ENCODE results near the gene ARHGAP24.
"Not testable (repeated sequence)": the region's sequence is repeated elsewhere in the genome, so short reads cannot be mapped to it uniquely, and the experiment has no call there.

Gene ARHGAP24

DNA sequence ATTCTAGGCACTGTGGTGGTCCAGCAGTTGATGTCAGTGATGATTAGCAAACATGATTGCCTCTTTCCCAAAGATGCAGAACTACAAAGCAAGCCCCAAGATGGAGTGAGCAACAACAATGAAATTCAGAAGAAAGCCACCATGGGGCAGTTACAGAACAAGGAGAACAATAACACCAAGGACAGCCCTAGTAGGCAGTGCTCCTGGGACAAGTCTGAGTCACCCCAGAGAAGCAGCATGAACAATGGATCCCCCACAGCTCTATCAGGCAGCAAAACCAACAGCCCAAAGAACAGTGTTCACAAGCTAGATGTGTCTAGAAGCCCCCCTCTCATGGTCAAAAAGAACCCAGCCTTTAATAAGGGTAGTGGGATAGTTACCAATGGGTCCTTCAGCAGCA lies 519.6 kb downstream of the ARHGAP24 start:
- Histone ChIP-seq H3K9ac (ENCODE audit: low read length) (no peak overlapping the region), H3K4me3 (ENCODE audit: low read length) (no peak overlapping the region), H3K27ac (ENCODE audit: low read depth, low read length) (no peak overlapping the region), H3K36me3 (ENCODE audit: control insufficient read depth, insufficient read depth, low read length) (peaks cover 8% of the 10 kb centered on the region), H3K27me3 (ENCODE audit: control insufficient read depth, insufficient read depth, low read length) (no peaks in the 10 kb centered on the region), H3K4me1 (ENCODE audit: control insufficient read depth, insufficient read depth, low read length) (no peaks in the 10 kb centered on the region)

DNA sequence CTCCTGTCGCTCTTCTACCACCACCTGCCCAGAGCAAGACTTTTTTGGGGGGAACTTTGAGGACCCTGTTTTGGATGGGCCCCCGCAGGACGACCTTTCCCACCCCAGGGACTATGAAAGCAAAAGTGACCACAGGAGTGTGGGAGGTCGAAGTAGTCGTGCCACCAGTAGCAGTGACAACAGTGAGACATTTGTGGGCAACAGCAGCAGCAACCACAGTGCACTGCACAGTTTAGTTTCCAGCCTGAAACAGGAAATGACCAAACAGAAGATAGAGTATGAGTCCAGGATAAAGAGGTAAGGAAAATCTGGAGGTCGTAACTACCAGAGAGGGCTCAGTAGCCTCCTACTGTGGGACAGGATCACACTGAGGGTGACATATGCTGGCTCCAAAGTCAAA lies 520.4 kb downstream of the ARHGAP24 start:
- Histone ChIP-seq H3K9ac (ENCODE audit: low read length) (no peak overlapping the region), H3K4me3 (ENCODE audit: low read length) (no peak overlapping the region), H3K27ac (ENCODE audit: low read depth, low read length) (no peak overlapping the region), H3K36me3 (ENCODE audit: control insufficient read depth, insufficient read depth, low read length) (peaks cover 8% of the 10 kb centered on the region), H3K4me1 (ENCODE audit: control insufficient read depth, insufficient read depth, low read length) (no peaks in the 10 kb centered on the region), H3K27me3 (ENCODE audit: control insufficient read depth, insufficient read depth, low read length) (no peaks in the 10 kb centered on the region)

DNA sequence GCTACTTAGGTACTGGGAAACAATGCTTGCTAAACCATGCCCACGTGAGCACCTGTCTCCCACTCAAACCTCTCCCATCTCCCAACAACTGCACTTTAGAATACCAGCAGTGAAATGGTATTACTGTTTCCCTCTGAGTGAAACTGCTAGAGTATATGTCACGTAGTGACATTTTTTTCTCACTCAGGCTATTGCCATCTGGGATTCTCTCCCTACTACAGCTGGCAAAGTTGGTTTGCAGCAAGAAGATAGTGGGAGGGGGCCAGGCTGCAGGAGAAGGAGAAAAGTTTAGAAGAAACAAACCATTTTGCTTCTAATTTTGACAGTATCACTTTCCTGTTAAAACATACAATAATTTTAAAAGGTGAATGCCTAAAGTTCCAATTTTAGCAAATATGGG lies 526.6 kb downstream of the ARHGAP24 start:
- Histone ChIP-seq H3K9ac (ENCODE audit: low read length) (no peak overlapping the region), H3K4me3 (ENCODE audit: low read length) (no peak overlapping the region), H3K27ac (ENCODE audit: low read depth, low read length) (no peak overlapping the region), H3K36me3 (ENCODE audit: control insufficient read depth, insufficient read depth, low read length) (no peaks in the 10 kb centered on the region), H3K27me3 (ENCODE audit: control insufficient read depth, insufficient read depth, low read length) (no peaks in the 10 kb centered on the region), H3K4me1 (ENCODE audit: control insufficient read depth, insufficient read depth, low read length) (no peaks in the 10 kb centered on the region)

DNA sequence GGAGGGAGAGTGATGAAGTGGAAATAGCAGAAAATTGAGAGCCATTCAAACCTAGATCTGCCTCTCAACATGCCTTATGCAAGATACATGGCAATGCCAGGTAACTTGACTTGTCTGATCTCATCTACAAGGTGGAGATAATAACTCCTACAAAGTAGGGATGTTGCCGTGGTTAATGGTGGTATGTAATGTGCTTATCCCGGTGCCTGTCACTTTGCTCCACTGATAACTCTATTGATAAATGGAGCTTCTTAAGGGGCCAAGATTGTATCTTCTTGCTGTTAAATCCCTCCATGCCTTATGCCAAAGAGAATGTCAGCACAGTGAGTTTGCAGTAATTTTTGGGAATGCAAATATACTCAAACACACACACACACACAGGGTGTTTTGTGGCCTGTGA lies 529.1 kb downstream of the ARHGAP24 start:
- Histone ChIP-seq H3K36me3 (ENCODE audit: control insufficient read depth, insufficient read depth, low read length) (no peaks in the 10 kb centered on the region), H3K4me1 (ENCODE audit: control insufficient read depth, insufficient read depth, low read length) (no peaks in the 10 kb centered on the region), H3K9ac (ENCODE audit: low read length) (no peak overlapping the region), H3K27me3 (ENCODE audit: control insufficient read depth, insufficient read depth, low read length) (no peaks in the 10 kb centered on the region), H3K4me3 (ENCODE audit: low read length) (no peak overlapping the region), H3K27ac (ENCODE audit: low read depth, low read length) (no peak overlapping the region)

DNA sequence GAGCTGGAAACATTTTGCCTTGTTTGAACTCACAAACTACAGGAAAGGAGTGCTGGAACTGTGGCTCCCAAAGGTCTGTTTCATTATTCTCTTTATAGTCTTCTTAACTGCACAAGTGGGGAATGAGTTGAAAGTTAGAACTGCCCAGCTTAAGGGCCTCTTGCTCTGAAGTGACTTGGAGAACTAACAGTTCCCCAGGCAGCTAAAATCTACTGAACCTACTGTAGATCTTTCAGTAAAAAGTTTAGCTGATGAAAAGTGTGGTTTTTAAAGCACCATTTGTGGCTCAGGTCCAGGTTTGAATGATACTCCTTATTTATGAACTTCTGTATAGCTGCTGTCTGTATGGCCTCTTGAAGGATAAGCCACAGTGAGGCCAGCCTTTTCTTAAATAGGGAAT lies 531.1 kb downstream of the ARHGAP24 start:
- Histone ChIP-seq H3K9ac (ENCODE audit: low read length) (no peak overlapping the region), H3K4me3 (ENCODE audit: low read length) (no peak overlapping the region), H3K36me3 (ENCODE audit: control insufficient read depth, insufficient read depth, low read length) (no peaks in the 10 kb centered on the region), H3K27ac (ENCODE audit: low read depth, low read length) (no peak overlapping the region), H3K4me1 (ENCODE audit: control insufficient read depth, insufficient read depth, low read length) (no peaks in the 10 kb centered on the region), H3K27me3 (ENCODE audit: control insufficient read depth, insufficient read depth, low read length) (no peaks in the 10 kb centered on the region)

DNA sequence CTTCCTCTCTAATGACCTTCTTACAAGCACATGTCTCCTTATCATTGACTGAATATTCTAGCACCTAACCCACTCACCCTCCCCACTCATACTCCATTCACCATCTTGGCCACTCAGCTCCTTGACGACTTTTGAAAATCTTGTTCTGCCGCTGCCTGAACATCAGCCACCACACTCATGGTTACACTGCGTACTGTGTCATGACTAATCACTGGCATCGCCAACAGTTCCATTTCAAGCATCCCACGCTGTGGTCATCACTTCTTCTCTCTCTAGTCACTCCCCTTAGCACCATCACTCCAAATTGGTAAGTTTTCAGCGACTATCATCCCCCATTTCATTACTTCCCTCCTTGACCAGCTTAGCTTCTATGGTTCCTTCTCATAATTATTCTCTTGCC lies 532.1 kb downstream of the ARHGAP24 start:
- no peaks in the 10 kb centered on the region for H3K4me1 ChIP-seq (ENCODE audit: control insufficient read depth, insufficient read depth, low read length)
- no peak overlapping the region for H3K9ac ChIP-seq (ENCODE audit: low read length)
- no peaks in the 10 kb centered on the region for H3K27me3 ChIP-seq (ENCODE audit: control insufficient read depth, insufficient read depth, low read length)
- H3K36me3 ChIP-seq (ENCODE audit: control insufficient read depth, insufficient read depth, low read length): no peaks in the 10 kb centered on the region
- H3K4me3 ChIP-seq (ENCODE audit: low read length): no peak overlapping the region
- no peak overlapping the region for H3K27ac ChIP-seq (ENCODE audit: low read depth, low read length)

DNA sequence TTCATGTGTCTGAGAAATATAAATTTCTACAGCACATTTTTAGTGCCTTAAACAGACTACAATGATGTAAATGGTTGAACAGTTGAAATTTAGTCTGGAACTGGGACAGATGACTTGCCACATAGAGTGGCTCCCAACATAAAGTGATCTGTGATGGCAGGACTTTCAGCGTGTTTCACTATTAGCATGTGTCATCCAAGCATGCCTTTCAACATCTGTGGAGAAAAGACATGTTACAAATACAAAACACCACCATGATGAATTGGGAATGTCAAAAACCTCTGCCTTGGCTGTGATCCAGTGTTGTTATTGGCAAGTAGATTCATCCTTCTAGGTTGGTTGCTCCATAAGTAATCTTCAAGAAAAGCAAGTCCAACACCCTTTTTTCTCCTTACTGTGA lies 536.2 kb downstream of the ARHGAP24 start:
- Histone ChIP-seq H3K27ac (ENCODE audit: low read depth, low read length) (no peak overlapping the region), H3K36me3 (ENCODE audit: control insufficient read depth, insufficient read depth, low read length) (no peaks in the 10 kb centered on the region), H3K9ac (ENCODE audit: low read length) (no peak overlapping the region), H3K27me3 (ENCODE audit: control insufficient read depth, insufficient read depth, low read length) (no peaks in the 10 kb centered on the region), H3K4me3 (ENCODE audit: low read length) (no peak overlapping the region), H3K4me1 (ENCODE audit: control insufficient read depth, insufficient read depth, low read length) (no peaks in the 10 kb centered on the region)

DNA sequence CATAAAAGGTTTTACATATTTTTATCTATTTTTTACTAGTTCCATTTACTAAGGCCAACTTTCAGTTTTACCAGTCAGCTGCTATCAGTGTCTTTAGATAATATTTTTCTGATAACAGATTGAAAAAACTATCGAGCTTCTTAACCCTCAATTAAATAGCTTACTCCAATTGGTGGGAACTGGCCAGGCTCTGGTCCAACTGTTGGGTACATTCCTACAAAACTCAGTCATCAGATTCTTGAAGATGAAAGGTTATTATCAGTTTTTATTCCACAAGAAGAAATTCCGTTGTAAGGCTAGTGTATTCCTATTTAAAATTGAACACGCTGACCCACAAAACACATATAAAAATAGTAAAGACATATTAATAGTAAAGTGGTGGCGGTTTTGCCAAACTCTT lies 538.7 kb downstream of the ARHGAP24 start:
- H3K27ac ChIP-seq (ENCODE audit: low read depth, low read length): no peak overlapping the region
- H3K27me3 ChIP-seq (ENCODE audit: control insufficient read depth, insufficient read depth, low read length): no peaks in the 10 kb centered on the region
- H3K4me1 ChIP-seq (ENCODE audit: control insufficient read depth, insufficient read depth, low read length): no peaks in the 10 kb centered on the region
- no peaks in the 10 kb centered on the region for H3K36me3 ChIP-seq (ENCODE audit: control insufficient read depth, insufficient read depth, low read length)
- no peak overlapping the region for H3K9ac ChIP-seq (ENCODE audit: low read length)
- no peak overlapping the region for H3K4me3 ChIP-seq (ENCODE audit: low read length)

DNA sequence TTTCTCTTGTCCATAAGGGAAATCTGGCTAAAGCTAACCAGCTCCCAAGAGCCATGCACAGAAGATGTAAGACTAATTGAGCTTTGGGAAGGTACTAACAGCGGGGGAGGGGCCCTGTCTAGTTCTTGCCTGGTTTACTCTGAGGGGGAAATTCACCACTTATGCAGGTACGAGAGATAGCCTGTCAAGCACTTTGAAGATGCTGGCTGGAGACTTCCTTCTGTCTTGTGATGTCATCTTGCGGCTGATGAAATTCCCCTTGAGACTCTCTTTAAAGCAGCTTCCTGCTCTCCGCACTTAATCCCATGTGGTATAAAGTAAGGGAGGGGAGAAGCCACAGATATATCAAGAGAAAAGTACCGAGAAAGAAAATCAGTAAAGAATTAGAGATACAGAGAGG lies 539.6 kb downstream of the ARHGAP24 start:
- H3K27ac ChIP-seq (ENCODE audit: low read depth, low read length): no peak overlapping the region
- no peak overlapping the region for H3K4me3 ChIP-seq (ENCODE audit: low read length)
- no peaks in the 10 kb centered on the region for H3K27me3 ChIP-seq (ENCODE audit: control insufficient read depth, insufficient read depth, low read length)
- no peak overlapping the region for H3K9ac ChIP-seq (ENCODE audit: low read length)
- H3K36me3 ChIP-seq (ENCODE audit: control insufficient read depth, insufficient read depth, low read length): no peaks in the 10 kb centered on the region
- no peaks in the 10 kb centered on the region for H3K4me1 ChIP-seq (ENCODE audit: control insufficient read depth, insufficient read depth, low read length)

DNA sequence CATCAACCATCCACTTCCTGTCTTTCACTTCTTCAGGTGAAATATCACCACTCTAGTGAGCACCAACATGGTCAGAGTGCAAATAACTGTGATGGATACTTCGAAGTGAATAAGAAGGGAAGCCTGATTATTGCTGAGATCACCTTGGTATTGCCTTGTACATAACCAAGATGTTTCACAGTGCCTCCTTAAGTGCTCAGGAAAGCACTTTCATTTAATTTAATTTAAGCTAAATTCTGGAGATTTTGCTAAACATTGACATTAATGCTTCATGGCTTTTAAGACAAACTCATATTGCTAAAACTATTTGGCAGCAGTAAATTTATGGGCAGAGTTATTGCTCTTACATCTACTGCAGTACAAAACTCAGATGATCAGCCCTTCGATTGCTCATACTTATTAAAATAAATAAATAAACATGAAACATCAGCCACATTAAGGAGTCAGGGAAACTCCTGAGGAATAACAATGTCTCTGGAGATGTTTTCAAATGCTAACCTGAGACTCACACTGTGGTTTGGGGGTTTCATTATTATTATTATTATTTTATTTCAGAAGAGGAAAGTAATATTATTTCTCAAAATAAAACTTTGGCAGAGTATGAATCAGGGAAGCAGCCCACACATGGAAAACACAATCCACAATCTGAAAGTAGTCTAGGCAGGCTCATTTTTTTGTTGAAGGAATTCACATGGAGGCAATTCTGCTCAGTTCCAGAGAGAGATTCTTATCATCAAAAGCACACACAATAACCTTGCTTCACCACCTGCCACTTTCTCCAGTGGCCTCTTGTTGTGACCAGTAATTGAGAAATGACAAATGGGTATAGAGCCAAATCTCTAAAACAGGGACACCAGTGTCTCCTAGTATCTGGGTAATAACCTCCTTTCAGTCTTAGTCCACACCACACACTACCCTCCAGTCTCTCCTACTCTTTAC lies 540.7 kb downstream of the ARHGAP24 start:
- H3K4me3 ChIP-seq (ENCODE audit: low read length): no peak overlapping the region
- no peak overlapping the region for H3K9ac ChIP-seq (ENCODE audit: low read length)
- no peaks in the 10 kb centered on the region for H3K4me1 ChIP-seq (ENCODE audit: control insufficient read depth, insufficient read depth, low read length)
- no peak overlapping the region for H3K27ac ChIP-seq (ENCODE audit: low read depth, low read length)
- no peaks in the 10 kb centered on the region for H3K27me3 ChIP-seq (ENCODE audit: control insufficient read depth, insufficient read depth, low read length)
- no peaks in the 10 kb centered on the region for H3K36me3 ChIP-seq (ENCODE audit: control insufficient read depth, insufficient read depth, low read length)

DNA sequence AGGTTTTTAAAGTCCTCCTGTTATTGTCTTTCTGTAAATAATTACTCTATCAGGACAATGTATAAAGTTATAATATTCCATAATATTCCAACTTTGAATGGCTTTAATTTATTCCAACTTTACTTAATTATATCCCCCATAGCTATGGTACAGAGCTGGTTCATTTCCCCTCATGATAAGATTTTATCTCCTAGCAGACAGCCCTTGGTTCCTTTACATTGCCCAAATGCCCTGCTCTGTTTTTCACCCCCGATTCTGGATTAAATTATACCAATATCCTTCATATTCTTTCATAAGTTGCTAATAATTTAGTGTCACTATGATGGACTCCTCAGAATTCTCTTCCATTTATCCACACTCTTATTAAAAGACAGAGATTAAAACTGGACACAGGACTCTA lies 544.4 kb downstream of the ARHGAP24 start:
- Histone ChIP-seq H3K36me3 (ENCODE audit: control insufficient read depth, insufficient read depth, low read length) (no peaks in the 10 kb centered on the region), H3K4me3 (ENCODE audit: low read length) (no peak overlapping the region), H3K27ac (ENCODE audit: low read depth, low read length) (no peak overlapping the region), H3K9ac (ENCODE audit: low read length) (no peak overlapping the region), H3K27me3 (ENCODE audit: control insufficient read depth, insufficient read depth, low read length) (no peaks in the 10 kb centered on the region), H3K4me1 (ENCODE audit: control insufficient read depth, insufficient read depth, low read length) (no peaks in the 10 kb centered on the region)

DNA sequence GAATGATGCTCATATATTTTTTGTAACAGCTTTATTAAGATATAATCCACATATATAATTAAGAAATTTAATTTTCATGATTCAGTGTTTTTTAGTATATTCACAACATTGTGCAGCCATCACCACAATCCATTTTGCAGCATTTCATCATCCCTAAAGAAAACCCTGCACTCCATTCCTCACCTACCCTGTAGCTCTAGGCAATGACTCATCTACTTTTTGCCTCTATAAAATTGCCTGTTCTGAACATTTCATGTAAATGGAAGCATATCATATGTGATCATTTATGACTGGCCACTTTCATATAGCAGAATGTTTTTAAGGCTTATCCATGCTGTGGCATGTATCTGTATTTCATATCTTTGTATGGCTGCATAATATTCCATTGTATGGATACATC lies 545.0 kb downstream of the ARHGAP24 start:
- no peak overlapping the region for H3K9ac ChIP-seq (ENCODE audit: low read length)
- no peaks in the 10 kb centered on the region for H3K36me3 ChIP-seq (ENCODE audit: control insufficient read depth, insufficient read depth, low read length)
- H3K4me3 ChIP-seq (ENCODE audit: low read length): no peak overlapping the region
- no peaks in the 10 kb centered on the region for H3K27me3 ChIP-seq (ENCODE audit: control insufficient read depth, insufficient read depth, low read length)
- H3K27ac ChIP-seq (ENCODE audit: low read depth, low read length): no peak overlapping the region
- no peaks in the 10 kb centered on the region for H3K4me1 ChIP-seq (ENCODE audit: control insufficient read depth, insufficient read depth, low read length)

DNA sequence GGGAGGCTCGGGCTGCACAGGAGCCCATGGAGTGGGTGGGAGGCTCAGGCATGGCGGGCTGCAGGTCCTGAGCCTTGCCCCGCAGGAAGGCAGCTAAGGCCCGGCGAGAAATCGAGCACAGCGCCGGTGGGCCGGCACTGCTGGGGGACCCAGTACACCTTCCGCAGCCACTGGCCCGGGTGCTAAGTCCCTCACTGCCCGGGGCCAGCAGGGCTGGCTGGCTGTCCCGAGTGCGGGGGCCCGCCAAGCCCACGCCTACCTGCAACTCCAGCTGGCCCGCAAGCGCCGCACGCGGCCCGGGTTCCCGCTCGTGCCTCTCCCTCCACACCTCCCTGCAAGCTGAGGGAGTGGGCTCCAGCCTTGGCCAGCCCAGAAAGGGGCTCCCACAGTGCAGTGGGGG lies 546.7 kb downstream of the ARHGAP24 start:
- not testable (repeated sequence) for H3K27me3 ChIP-seq (ENCODE audit: control insufficient read depth, insufficient read depth, low read length); H3K36me3 ChIP-seq (ENCODE audit: control insufficient read depth, insufficient read depth, low read length); H3K4me1 ChIP-seq (ENCODE audit: control insufficient read depth, insufficient read depth, low read length); H3K9ac ChIP-seq (ENCODE audit: low read length); H3K27ac ChIP-seq (ENCODE audit: low read depth, low read length); H3K4me3 ChIP-seq (ENCODE audit: low read length)

Data from rectal smooth muscle tissue (tissue), 1 donor.